Measurements from ENCODE around the gene OR5AK2.
"Not testable (repeated sequence)": the region's sequence is repeated elsewhere in the genome, so short reads cannot be mapped to it uniquely, and the experiment has no call there.

OR5AK2 gene, protein sequence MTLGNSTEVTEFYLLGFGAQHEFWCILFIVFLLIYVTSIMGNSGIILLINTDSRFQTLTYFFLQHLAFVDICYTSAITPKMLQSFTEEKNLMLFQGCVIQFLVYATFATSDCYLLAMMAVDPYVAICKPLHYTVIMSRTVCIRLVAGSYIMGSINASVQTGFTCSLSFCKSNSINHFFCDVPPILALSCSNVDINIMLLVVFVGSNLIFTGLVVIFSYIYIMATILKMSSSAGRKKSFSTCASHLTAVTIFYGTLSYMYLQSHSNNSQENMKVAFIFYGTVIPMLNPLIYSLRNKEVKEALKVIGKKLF

DNA sequence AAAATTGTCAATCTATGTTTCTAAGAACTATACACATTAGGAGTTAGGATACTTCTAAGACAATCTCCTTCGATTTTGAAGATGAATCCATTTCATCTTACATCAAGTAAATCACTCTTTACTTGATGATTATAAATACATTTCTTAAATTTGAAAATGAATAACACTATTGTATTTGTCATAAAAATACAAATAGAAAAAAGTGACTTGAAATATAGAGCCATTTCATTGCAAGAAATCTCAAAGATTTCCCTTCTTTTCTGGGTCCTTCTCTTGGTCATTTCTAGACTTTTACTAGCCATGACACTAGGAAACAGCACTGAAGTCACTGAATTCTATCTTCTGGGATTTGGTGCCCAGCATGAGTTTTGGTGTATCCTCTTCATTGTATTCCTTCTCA, at the start of gene OR5AK2:
TSS of gene OR5AK2 (plus strand) at position 301 of the 400 bp plus-strand sequence. CDS start at position 301, 0 bp downstream.
- DNase-seq, result no peak

DNA sequence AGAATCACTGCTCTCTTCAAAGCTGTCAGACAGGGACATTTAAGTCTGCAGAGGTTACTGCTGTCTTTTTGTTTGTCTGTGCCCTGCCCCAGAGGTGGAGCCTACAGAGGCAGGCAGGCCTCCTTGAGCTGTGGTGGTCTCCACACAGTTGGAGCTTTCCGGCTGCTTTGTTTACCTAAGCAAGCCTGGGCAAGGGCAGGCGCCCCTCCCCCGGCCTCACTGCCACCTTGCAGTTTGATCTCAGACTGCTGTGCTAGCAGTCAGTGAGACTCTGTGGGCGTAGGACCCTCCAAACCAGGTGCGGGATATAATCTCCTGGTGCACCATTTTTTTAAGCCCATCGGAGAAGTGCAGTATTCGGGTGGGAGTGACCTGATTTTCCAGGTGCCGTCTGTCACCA, 43.2 kb upstream of the OR5AK2 start:
- not testable (repeated sequence) for DNase-seq

DNA sequence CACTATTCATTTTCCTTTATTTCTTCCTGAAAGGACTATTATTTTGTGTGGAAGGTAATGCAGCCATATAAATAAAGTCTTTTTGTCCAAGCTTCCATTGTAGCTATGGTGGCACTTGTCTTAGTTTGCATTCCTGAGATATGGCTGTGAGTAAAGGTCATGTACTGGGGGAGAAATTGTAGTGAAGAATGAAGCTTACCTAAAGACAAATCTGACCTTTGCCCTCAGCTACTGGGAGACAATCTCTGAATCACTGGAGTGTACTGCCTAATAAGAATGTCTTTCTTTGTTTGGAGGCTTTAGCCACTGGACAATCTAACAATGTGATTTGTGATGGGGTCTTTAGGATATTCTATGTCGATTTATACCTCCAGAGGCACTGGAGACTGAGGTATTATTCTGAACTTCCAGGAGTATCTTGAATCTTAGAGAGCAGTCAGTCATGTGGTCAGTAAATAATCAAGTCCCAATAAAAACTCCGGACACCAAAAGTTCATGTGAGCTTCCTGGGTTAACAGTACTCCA, 39.7 kb upstream of the OR5AK2 start:
- DNase-seq, result no peak

DNA sequence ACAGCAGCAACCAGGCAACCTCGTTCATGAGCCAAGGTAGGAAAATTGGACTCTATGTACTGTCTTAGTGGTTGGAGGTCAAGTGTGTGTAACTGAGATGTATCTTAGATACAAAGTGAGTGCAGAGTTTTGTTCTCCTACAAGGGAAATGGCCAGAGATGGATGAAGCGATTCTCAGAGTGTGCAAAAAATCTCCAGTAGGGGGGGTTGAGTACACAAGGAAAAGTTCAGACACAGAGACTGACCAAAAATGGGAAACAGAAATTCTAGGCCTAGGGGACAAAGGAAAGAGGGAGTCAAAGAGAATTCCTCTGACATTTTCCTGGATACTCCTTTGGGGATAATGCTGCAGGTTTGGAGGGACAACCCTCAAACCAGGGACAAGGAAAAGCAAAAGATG, 38.2 kb upstream of the OR5AK2 start:
- DNase-seq, result no peak

DNA sequence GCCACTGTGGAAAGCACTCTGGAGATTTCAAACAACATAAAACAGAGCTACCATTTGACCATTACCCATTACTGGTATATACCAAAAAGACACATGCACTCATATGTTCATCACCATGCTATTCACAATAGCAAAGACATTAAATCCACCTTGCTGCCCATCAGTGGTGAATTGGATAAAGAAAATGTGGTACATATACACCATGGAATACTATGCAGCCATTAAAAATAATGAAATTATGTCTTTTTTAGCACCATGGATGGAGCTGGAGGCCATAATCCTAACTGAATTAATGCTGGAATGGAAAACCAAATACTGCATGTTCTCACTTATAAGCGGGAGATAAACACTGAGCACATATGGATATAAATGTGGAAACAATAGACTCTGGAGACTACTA, 34.8 kb upstream of the OR5AK2 start:
- not testable (repeated sequence) for DNase-seq

DNA sequence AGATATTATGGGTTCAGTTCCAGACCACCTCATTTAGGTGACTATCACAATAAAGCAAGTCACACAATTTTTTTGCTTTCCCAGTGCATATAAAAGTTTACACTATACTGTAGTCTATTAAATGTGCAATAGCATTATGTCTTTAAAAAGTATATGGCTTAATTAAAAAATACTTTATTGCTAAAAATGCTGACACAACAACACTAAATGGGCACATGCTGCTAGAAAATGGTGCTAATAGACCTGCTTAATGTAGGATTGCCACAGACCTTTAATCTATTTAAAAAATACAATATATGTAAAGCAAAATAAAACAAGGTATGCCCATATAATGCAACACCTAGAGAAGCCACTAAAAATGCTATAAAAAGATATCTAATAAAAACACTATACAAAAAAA, 27.1 kb upstream of the OR5AK2 start:
- no peak for DNase-seq

DNA sequence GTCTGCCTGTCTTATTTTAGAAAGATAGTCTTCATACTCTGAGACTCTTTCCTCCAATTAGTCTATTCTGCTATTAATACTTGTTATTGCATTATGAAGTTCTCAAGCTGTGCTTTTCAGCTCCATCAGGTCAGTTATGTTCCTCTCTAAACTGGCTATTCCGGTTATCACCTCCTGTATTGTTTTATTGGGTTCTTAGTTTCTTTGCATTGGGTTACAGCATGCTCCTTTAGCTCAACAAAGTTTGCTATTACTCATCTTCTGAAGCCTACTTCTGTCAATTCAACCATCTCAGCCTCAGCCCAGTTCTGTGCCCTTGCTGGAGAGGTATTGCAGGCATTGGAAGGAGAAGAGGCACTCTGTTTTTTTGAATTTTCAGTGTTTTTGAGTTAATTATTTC, 21.0 kb upstream of the OR5AK2 start:
- DNase-seq, result no peak

DNA sequence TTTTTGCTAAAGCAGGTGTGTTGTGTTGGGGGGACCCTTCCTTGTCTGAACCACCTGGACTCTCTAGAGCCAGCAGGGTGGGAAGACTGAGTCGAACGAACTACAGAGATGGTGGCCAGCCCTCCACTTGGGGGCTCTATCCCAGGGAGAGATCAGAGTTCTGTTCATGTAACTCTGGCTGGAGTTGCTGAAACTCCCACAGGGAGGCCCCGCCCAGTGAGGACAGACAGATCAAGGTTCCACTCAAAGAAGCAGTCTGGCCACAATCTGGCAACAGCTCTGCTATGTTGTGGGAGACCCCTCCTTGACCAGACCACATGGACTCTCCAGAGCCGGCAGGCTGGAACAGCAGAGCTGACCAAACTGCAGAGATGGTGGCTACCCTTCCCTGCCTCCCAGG, 20.2 kb upstream of the OR5AK2 start:
- DNase-seq, result no peak

DNA sequence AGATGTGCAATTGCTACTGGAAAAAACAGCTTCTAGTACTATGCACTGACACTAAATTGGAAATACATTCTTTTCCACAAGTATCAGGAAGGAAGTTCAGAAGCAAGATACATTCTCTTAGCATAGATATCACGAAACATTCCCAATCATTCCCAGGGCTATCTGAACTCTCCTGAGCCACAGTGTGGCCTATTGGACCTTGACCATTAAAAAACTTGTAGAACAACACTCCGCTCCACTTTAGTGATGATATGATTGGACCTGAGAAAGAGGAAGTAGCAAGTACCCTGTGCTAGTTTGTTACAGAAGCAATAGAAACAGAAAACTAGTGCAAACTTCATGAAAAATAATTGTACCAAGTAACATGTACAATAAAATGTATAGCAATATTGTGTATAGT, 11.4 kb upstream of the OR5AK2 start:
- no peak for DNase-seq

DNA sequence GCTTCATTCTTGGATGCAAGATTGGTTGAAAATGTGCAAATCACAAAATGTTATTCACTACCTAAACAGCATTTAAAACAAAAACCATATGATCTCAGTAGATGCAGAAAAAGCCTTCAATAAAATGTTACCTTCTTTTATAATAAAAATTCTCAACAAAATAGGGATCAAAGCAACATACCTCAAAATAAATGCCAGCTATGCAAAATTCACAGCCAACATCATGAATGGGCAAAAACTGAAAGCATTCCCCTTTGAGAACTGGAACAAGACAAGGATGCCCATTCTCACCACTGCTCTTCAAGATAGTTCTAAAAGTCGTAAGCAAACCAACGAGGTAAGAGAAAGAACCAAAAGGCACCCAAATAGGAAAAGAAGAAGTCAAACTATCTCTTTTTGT, 2.0 kb downstream of the OR5AK2 start:
- DNase-seq, result no peak

DNA sequence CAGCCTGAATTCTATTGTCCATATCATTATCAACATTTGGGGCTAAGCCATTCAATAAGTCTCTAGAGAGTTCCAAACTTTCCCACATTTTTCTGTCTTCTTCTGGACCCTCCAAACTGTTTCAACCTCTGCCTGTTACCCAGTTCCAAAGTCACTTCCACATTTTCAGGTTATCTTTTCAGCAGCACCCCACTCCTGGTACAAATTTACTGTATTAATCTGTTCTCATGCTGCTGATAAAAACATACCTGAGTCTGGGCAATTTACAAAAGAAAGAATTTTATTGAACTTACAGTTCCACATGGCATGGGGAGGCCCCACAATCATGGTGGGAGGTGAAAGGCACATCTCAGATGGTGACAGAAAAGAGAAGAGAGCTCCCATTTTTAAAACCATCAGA, 5.8 kb downstream of the OR5AK2 start:
- no peak for DNase-seq

DNA sequence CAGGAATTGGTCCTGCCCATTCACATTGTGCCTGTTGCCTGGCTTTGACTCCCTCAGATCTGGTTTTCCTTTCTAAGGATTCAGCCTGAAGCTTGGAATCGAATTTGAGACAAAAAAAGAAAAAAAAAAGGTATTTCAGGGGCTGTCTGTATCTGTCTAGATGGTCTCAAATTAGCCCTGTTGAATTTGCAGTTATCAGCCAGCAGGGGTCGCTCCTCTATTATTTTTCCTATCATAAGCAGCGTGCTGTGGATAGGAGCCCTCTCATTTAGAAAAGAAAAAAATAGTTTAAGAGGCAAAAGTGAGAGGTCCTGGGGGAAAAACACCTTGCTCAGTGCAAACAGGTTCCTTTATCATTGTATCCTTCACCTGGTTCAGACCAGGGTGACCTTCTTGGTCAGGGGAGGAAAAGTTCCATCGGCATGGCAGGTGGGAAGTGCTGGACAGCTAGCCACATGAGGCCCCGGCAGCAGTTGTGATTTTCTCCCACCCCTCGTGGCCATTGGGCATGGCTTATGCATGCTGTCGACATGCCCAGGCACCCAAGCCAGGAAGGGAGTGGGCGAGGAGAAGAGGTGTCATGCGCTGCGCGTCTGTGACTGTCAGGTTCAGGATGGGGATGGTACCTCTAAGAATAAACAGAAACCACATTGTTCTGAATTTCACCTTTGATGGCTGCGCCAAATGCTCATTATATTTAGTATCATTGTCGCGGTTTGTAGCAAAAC, 13.1 kb downstream of the OR5AK2 start:
- DNase-seq, result no peak

DNA sequence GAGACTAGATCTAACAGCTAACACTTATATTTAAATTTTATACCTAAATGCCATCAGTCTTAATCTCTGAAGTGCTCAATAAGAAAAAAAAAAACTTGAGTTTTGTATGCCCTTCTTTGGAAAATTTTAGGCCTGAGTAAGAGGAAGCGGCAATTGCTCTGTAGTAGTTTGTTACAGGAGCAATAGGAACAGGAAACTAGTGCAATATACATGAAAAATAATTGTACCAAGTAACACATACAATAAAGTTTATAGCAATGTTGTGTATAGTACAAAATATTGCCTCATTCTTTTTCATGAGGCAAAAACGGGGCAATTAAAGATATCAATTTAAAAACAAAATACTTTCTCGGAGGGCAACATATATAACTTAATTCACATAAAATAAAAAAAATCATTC, 19.7 kb downstream of the OR5AK2 start:
- DNase-seq, result no peak

DNA sequence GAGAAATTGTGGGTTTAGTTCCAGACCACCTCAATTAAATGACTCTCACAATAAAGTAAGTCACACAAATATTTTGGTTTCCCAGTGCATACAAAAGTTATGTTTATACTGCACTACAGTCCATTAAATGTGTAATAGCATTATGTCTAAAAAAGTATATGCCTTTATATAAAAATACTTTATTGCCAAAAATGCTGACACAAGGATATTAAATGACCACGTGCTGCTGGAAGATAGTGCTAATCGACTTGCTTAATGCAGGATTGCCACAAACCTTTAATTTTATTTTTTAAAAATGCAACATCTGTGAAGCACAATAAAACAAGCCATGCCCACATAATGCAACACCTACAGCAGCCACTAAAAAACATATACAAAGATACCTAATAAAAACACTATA, 27.0 kb downstream of the OR5AK2 start:
- no peak for DNase-seq

DNA sequence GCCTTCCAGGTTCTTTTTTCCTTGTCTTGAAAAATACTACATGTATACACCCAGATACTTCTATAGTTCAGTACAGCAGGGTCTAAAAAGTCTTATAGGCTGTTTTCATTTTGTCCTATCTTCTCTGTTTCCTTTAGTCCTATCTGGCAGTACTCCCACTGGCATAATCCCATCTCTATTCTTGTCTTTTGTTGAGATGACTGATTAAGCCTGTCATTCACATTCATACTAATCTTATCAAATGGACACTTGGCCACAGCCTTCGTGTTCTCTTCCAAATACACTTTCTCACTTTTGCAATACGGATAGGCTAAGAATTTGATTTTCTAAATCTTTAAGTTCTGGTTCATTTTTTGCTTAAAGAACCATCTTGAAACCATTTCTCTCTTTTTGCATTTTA, 42.8 kb downstream of the OR5AK2 start:
- DNase-seq, result no peak
